Psoas muscle (tissue), 8 donors: ENCODE data around the gene TCF15. TPM values are rescaled to one million over a fixed set of nuclear protein-coding genes. Genes with fewer than 3 reads are reported as not detected.

Source experiments
- ATAC-seq, 4 donors: fragments of 200-7000 bp; cut with Tn5 transposase; one replicate each; pipeline ENCODE4 v1.9.1; 2020; ENCODE audit warnings: moderate library complexity in 3 of 4, mild to moderate bottlenecking in 2 of 4
- DNase-seq, 2 donors: peaks; one replicate each; pipeline ENCODE4 v3.0.0-alpha.2; 2020
- H3K27ac ChIP-seq: fragments of 200-600 bp; one replicate; pipeline ENCODE4 v1.8.0; 2022
- H3K27me3 ChIP-seq, 3 donors: fragments of 200-600 bp in 1 of 3; one replicate each; pipeline versions ENCODE4 v1.6.1 to v1.8.0; 2013 to 2022; ENCODE audit warnings: low read length in 2 of 3, mild to moderate bottlenecking in 2 of 3, moderate library complexity in 1 of 3; ENCODE audit not compliant: insufficient read depth in 3 of 3
- H3K36me3 ChIP-seq, 2 donors: fragments of 200-600 bp in 1 of 2; one replicate each; pipeline versions ENCODE4 v1.6.1 to v1.8.0; 2013 to 2022; ENCODE audit warnings: low read depth in 1 of 2, mild to moderate bottlenecking in 1 of 2, moderate library complexity in 1 of 2; ENCODE audit not compliant: insufficient read depth in 1 of 2
- H3K4me1 ChIP-seq: fragments of 200-600 bp; one replicate; pipeline ENCODE4 v1.8.0; 2022
- H3K4me3 ChIP-seq: fragments of 200-600 bp; one replicate; pipeline ENCODE4 v1.8.0; 2022; ENCODE audit warnings: mild to moderate bottlenecking
- H3K9me3 ChIP-seq: fragments of 200-600 bp; one replicate; pipeline ENCODE4 v1.8.0; 2022
- WGBS, 3 donors: extraction: QIAGEN DNeasy Blood & Tissue Kit; methylation state at CpG; one replicate each; pipeline versions ENCODE4 v1.1.6 to v1.1.7; 2013; 5-methylcytosine and 5-hydroxymethylcytosine counted together
- intact Hi-C, 2 donors: fragments of 100-400 bp; cut with DNase I; formaldehyde crosslinking; loops; one replicate each; pipeline versions ENCODE4 v1.11.0 to v1.14.2; 2022
- polyA plus RNA-seq, 3 donors: library from polyadenylated mRNA; stranded (reverse); fragments of 200-250 nt; gene quantifications; one replicate each; pipeline ENCODE4 v1.2.3, GENCODE V29; 2013
- total RNA-seq, 4 donors: library from RNA; stranded (reverse); fragmentation: NEBNext Ultra II Directional in 2 of 4; extraction: Animal tissue kit (Norgen Biotek cat#: 25700) in 2 of 4; gene quantifications; one replicate each; pipeline versions ENCODE4 v1.2.1 to v1.2.4, GENCODE V29; 2021 to 2023
- TF ChIP-seq, protein P1 (sequence below): fragments of 200-600 bp; IDR thresholded peaks from one replicate; pipeline ENCODE4 v1.8.0; 2022; ENCODE audit warnings: antibody characterized with exemption
- donor health status: healthy with polysubstance abuse.
- donor health status: DM: no; HTN: no; CAD: no; lungs with moderate emphysema.
- donor health status: Bipolar disorder and iron deficiency.
- donor health status: healthy.
- donor health status: DM: yes; HTN: yes; CAD: no.
- donor health status: DM: no; HTN: no; CAD: no.
- donor health status: DM: no; HTN: no; CAD: no.
- donor health status: DM: yes; HTN: yes; CAD: no.

The TCF15 gene
- total and polyA plus RNA-seq, 7 donors = 3.0 to 10.6 (median 5.1) TPM

DNA sequence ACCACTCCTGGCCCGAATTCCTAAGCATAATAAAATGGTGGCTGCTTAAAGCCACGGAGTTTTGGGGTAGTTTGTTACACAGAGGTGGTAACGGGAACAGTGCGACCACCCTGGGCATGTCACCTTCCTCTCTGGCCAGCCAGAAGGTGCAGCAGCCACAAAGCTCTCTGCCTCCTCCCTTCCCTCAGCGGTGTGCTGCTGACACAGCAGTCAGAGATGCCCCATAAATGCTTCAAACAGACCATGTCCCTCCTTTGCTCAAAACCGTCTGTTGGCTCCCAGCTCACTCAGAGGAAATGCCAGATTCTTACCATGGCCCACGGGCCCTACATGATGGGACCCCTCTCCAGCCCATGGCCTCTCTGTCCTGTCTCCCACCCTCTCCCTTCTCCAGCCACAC is 12.1 kb upstream of the TCF15 start:
- intact Hi-C loops = no loop called here
- DNase-seq (no peak), ATAC-seq (no peak)
- WGBS, 3 donors = 66 to 74% (median 67%) methylated on average over 7 of the region's 7 CpGs
- H3K36me3 ChIP-seq = no peaks in the 10 kb centered on the region
- no peak overlapping the region for H3K27ac ChIP-seq
- no peaks in the 10 kb centered on the region for H3K4me1 ChIP-seq
- peaks cover 0 to 24% (median 7%) of the 10 kb centered on the region in 3 donors for H3K27me3 ChIP-seq
- TF ChIP-seq, protein P1, sequence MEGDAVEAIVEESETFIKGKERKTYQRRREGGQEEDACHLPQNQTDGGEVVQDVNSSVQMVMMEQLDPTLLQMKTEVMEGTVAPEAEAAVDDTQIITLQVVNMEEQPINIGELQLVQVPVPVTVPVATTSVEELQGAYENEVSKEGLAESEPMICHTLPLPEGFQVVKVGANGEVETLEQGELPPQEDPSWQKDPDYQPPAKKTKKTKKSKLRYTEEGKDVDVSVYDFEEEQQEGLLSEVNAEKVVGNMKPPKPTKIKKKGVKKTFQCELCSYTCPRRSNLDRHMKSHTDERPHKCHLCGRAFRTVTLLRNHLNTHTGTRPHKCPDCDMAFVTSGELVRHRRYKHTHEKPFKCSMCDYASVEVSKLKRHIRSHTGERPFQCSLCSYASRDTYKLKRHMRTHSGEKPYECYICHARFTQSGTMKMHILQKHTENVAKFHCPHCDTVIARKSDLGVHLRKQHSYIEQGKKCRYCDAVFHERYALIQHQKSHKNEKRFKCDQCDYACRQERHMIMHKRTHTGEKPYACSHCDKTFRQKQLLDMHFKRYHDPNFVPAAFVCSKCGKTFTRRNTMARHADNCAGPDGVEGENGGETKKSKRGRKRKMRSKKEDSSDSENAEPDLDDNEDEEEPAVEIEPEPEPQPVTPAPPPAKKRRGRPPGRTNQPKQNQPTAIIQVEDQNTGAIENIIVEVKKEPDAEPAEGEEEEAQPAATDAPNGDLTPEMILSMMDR = no peak
- peaks cover 7% of the 10 kb centered on the region for H3K9me3 ChIP-seq
- no peak overlapping the region for H3K4me3 ChIP-seq

DNA sequence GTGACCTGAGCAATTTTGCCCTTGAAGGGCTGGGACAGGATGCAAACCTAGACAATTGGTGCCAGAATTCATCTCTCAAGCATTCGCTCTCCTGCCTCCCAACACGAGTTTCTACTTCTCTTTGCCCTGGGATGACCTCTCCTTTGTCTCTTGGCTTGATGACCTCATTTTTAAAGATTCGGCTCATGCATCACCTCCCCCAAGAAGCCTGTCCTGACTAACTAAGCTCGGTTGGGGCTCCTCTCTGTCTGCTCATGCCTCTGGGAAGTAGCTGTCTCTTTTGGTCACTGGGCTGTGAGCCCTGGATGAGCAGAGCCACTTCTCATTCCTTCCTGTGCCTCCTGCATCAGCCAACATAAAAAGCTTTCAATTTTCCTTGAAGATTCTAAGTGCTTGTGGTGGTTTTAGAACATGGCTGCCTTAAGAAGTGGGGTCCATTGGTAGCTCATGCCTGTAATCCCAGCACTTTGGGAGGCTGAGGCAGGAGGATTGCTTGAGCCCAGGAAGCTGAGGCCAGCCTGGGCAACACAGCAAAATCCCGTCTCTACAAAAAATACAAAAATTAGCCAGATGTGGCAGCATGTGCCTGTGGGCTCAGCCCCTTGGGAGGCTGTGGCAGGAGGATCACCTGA is 11.1 kb upstream of the TCF15 start:
- peaks cover 7% of the 10 kb centered on the region for H3K9me3 ChIP-seq
- H3K27ac ChIP-seq = no peak overlapping the region
- H3K4me3 ChIP-seq = no peak overlapping the region
- TF ChIP-seq, protein P1 = no peak
- H3K36me3 ChIP-seq = no peaks in the 10 kb centered on the region
- no peak for DNase-seq
- no peak for ATAC-seq
- 42 to 51% (median 44%) methylated on average over 5 of the region's 5 CpGs for WGBS, 3 donors
- no peaks in the 10 kb centered on the region for H3K4me1 ChIP-seq
- H3K27me3 ChIP-seq = peaks cover 0 to 24% (median 7%) of the 10 kb centered on the region in 3 donors
- intact Hi-C loops = no loop called here

DNA sequence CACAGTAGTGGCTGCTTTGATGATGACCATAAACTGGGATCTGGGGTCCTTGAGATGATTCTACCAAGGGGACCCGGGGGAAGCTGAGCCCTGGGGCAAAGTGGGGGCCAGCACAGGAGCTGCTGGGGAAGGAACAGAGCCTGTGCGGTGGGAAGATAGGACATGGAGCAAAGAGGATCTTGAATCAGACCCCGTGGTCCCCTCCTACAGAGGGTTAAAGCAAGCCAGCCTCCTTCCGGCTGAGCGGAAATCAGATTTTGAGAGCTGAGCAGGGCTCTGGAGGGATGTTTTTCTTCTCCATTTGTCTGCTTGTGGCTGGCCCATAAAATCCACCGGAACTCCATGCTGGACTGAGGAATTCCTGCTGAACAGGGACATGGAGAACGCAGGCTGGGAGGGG is 10.1 kb upstream of the TCF15 start:
- intact Hi-C loops = no loop called here
- no peak for DNase-seq
- ATAC-seq = no peak
- Histone ChIP-seq H3K4me3 (no peak overlapping the region), H3K4me1 (no peaks in the 10 kb centered on the region), H3K9me3 (peaks cover 7% of the 10 kb centered on the region), H3K27ac (no peak overlapping the region), H3K36me3 (no peaks in the 10 kb centered on the region), H3K27me3 (peaks cover 0 to 24% (median 5%) of the 10 kb centered on the region in 3 donors)
- TF ChIP-seq, protein P1 = no peak
- 32 to 38% (median 35%) methylated on average over 7 of the region's 7 CpGs for WGBS, 3 donors

DNA sequence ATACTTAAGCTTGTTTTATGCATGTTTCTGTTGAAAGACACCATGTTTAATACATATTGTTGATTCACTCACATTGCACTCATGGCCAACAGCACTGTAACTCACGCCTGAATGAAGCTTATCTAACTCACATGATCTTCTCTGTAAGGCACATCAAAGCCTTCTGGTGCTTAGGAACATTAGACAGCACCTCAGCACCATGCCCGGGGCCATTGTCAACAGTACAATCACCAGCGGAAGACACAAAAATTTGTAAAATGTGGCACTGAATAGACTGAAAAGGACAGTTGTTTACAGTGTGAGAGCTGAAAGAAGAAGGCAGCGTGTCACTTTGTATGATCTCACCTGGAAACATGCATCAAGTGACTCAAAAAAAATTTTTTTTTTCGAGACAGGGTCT is 8.9 kb upstream of the TCF15 start:
- DNase-seq (no peak), ATAC-seq (no peak)
- H3K4me3 ChIP-seq = no peak overlapping the region
- intact Hi-C loops = no loop called here
- H3K36me3 ChIP-seq = no peaks in the 10 kb centered on the region
- H3K27me3 ChIP-seq = peaks cover 0 to 24% (median 6%) of the 10 kb centered on the region in 3 donors
- H3K9me3 ChIP-seq = peaks cover 7% of the 10 kb centered on the region
- H3K27ac ChIP-seq = no peak overlapping the region
- WGBS, 3 donors = 76 to 88% (median 82%) methylated on average over 5 of the region's 5 CpGs
- no peaks in the 10 kb centered on the region for H3K4me1 ChIP-seq
- TF ChIP-seq, protein P1 = no peak
